HG03354 (cell line): ENCODE results near the gene NR1D2.
A peak's percentile ranks its signal among the peaks of the same experiment; 100 is the strongest.

Experiments used
- ATAC-seq: cut with Tn5 transposase; IDR thresholded peaks from one replicate; pipeline ENCODE4 v1.9.1; 2021; ENCODE audit warnings: mild to moderate bottlenecking; ENCODE audit not compliant: unreplicated experiment, poor library complexity, severe bottlenecking

The NR1D2 gene

DNA sequence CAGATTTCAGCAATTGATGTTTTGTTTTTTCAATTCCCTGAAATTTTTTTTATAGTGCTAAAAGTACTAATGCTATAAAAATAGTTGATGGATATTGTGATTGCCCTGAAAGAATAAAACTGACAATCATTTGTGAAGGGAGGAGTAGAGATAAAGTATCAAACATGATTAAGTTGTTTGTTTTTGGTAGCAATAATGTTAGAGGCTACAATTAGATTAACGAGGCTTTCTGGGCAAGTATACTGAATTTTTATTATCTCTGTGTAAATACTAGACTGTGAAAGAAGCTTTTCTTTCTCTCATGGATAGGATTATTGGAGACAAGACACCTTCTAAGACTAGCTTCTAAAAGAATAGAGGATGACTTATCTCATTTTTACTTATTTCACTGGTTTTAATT lies 15.6 kb downstream of the NR1D2 start:
- no peak for ATAC-seq

DNA sequence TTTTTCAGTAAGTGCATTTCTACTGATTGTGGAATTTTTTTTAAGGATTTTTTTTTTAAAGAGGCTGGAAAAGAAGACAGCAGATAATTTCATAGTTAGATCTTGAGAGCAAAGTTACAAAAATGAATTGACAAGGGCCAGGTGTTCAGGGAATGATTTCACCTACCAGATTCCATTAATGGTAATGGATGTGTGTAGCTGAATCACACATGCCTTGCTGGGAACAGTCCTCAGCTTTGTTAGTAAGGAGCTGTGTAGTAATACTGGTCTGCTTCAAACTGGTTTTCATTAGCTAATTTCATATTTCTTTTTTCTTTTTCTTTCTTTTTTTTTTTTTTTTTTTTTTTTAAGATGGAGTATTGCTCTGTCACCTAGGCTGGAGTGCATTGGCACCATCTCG lies 16.0 kb downstream of the NR1D2 start:
- ATAC-seq: no peak

DNA sequence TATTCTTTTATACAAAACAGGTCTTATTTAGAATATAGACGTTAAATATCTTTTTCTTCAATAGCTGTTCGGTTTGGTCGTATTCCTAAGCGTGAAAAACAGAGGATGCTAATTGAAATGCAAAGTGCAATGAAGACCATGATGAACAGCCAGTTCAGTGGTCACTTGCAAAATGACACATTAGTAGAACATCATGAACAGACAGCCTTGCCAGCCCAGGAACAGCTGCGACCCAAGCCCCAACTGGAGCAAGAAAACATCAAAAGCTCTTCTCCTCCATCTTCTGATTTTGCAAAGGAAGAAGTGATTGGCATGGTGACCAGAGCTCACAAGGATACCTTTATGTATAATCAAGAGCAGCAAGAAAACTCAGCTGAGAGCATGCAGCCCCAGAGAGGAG lies 16.8 kb downstream of the NR1D2 start:
- ATAC-seq: no peak

DNA sequence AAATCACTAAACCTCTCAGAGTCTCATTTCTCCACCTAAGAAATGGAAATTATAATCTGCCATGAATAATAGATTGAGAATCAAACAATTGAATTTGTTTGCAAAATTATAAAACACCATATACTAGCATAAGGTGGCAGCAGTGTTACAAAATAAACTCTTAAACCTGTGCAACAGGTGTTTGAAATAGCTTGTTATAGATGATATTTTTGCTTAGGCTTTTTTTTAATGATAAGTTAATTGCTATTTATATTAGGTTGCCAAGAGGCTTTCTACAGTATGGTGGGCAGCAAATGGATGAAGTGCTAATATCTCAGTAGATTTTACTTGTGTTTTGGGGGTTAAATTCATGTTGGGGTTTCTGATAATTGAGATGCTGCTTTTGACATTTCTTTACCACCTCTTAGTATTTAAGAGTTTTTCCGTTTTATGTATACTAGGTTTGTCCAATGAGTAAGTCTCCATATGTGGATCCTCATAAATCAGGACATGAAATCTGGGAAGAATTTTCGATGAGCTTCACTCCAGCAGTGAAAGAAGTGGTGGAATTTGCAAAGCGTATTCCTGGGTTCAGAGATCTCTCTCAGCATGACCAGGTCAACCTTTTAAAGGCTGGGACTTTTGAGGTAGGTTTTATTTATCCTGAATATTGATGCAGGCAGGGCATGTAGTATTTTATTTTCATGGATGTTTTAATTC lies 19.6 kb downstream of the NR1D2 start:
- no peak for ATAC-seq

DNA sequence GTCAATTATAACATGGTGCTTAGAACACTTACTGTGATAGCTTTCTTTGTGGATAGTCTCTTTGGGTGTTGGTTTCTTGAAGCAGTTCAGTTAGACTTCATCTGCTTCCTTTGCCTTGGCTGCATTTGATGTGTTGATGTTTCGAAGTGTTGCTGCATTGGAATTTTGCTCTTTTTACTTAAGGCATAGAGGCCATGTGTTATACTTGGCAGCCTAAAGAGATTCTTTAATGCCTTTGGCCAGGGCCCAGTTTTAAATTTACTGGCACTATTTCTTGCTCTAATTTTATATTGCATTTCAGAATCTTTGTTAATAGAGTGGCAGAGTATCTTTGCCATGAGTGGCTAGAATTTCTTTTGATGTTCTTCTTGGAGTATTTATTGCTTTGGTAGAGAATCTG lies 21.2 kb downstream of the NR1D2 start:
- no peak for ATAC-seq

DNA sequence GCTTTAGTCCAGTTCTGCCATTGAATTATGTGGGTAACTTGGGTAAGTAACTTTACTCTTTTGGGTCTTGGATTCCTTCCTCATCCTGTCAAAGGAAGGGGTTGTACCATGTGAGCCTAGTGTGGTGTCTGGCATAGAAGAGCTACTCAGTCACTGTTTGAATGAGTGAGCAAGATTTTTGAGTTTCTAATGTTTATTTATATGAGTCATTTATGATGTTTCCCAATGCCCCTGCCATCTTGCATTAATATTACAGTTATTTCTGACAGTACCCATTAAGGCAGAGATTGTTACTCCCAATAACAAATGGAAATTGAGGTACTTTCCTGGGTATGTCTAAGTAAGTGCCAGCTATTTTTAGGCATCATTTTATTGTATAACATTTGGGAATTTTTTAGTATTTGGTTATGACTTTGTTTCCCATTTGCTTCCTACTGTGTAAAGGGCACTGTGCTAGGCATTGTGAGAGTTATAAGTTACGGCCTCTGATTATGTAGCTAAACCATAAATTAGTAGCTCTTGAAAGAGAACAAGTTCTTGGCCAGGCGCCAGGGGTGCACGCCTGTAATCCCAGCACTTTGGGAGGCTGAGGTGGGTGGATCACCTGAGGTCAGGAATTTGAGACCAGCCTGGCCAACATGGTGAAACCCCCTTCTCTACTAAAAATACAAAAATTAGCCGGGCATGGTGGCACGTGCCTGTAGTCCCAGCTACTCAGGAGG lies 23.5 kb downstream of the NR1D2 start:
- ATAC-seq: no peak

DNA sequence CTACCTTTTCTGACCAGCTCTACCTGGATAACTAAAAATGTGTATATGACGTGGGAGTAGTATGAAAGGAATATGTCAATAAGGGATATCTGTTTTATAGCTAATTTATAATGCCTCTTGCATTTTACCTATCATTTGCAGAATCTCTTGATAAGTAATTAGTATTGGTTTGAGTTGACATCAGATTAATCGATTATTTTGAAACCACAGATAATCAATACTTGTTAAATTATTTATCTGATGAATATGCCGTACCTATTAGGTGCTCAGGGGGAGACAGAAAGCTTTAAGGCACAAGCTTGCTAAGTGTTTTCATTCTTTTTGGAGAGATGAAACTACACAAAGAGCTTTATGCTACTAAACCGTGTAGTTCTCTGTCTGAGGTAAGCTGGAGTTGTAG lies 24.3 kb downstream of the NR1D2 start:
- no peak for ATAC-seq

DNA sequence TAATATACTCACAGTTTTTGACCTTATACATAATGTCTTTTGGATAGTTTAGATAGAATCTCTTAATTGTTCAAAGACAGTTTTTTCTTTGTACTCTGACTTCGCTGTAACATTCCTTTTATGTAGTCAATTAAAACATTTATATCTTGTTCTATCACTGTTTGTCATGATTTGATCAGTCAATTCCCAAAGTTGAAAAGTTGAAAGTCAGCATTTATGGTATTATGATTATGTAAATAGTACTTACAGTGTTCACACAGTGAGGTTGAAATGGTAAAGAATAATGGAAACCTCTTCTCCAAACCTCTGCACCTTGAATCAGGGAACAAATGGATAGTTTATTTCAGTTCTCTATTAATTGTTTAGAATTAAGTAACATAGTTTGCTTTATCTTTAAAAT lies 26.6 kb downstream of the NR1D2 start:
- no peak for ATAC-seq

DNA sequence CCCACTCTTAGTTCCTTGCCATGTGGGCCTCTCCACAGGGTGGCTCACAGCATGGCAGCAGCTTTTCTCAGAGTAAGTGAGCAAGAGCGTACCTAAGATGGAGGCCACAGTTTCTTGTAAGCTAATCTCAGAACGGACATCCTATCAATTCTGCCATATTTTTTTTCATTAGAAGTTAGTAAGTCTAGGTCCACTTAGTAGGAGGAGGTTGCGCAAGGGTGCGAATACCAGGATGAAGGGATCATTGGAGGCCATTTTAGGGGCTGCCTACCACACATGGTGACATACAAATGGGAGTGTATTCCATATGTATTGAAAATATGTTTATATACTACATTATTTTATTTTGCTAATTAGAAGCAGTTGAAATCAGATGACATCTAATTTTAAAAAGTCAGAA lies 31.5 kb downstream of the NR1D2 start:
- ATAC-seq: no peak

DNA sequence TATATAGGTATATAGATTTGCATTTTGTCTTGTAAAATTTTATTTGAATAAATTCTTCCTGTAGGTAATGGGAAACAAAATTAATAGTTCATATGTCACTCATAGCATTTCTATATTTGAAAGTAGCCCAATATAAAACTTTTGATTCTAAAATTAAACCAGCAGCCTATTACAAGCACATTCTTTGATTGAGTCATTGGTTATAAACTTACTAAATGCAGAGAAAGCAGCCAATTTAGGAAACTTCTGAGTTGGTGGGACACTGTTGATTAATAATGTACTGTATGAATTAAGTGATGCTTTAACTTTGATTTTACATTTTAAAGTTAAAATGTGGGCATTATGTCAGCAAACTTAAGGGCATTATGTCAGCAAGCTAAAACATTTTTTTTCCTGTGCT lies 34.5 kb downstream of the NR1D2 start:
- ATAC-seq: no peak

DNA sequence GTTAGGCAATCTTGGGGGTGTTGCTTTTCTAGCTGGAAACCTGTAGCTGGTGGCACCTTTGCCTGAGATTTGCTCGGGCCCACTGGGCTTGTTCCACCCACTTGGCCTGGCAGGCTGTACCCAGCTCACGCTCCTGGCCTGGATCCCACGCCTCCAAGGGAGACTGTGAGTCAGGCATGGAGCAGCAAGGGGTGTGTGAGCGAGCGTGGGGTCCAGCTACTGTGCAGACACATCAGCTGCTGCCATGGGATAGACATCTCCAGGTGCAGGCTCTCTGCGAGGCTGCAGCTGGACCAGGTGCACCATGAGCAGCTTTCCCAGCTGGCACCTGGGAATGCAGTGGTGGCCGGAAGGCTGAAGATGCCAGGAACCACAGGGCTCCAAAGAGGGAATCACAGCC lies 36.0 kb downstream of the NR1D2 start:
- ATAC-seq: no peak

DNA sequence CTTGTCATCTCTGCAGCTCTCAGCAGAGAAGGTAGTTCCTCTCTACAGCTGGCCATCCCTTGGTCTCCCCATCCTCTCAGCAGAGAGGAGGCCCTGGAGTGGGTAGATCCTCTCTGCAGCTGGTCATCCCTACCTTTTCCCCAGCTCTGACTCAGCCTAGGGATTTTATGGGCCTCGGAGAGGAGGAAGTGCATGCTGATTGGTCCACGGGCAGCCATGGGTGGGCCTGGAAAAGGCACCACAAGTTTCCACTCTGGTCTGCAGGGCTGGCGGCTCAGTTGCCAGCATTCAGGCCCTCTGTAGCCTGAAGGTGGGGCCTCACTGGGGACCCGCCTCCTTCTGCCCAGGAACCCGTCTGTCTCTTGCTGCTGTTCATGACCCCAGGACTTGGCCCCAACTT lies 36.9 kb downstream of the NR1D2 start:
- no peak for ATAC-seq

DNA sequence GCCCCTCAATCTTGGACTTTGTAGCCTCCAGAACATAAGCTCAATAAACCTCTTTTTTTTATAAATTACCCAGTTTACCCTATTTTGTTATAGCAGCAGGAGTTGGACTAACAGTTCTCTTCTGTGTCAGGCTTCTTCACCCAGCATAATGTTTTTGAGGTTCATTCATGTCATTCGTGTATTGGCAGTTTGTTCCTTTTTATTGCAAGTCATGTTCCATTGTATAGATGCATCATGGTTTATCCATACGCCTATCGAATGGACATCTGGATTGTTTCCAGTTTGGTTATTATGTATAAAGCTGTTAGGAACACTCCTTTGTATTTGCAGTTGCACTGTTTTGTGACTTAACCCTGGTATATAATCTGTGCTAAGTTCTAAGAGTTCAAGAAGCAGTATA lies 39.8 kb downstream of the NR1D2 start:
- no peak for ATAC-seq

DNA sequence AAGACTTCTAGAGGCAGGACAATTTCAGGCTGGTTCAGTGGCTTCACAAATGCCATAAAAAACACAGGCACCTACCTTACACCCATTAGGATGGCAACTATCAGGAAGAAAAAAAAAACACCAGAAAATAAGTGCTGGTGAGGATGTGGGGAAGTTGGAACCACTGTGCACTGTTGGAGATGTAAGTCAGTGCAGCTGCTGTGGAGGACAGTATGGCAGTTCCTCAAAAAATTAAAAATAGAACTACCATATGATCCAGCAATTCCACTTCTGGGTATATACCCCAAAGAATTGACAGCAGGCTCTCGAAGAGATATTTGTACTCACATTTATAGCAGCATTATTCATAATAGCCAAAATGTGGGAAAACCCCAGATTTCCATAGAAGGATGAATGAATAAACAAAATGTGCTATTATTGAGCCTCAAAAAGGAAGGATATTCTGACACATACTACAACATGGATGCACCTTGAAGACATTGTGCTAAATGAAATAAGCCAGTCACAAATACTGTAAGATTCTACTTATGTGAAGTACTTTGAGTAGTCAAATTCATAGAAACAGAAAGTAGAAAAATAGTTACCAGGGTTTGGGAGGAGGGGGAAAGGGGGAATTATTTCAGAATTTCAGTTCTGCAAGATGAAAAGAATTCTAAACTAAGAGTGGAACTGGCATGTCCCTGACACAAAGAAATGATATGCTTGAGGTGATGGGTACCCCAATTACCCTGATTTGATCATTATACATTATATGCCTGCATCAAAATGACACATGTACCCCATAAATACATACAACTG lies 40.9 kb downstream of the NR1D2 start:
- ATAC-seq: no peak

DNA sequence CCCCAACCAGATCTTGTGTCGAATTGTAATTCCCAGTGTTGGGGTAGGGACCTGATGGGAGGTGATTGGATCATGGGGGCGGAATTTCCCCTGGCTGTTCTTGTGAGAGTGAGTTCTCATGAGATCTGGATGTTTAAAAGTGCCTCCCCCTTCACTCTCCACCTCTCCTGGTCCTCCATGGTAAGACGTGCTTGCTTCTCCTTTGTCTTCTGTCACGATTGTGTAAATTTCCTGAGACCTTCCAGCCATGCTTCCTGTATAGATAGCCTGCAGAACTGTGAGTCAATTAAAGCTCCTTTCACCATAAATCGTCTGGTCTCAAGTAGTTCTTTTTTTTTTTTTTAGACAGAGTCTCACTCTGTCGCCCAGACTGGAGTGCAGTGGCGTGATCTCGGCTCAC lies 42.3 kb downstream of the NR1D2 start:
- no peak for ATAC-seq

DNA sequence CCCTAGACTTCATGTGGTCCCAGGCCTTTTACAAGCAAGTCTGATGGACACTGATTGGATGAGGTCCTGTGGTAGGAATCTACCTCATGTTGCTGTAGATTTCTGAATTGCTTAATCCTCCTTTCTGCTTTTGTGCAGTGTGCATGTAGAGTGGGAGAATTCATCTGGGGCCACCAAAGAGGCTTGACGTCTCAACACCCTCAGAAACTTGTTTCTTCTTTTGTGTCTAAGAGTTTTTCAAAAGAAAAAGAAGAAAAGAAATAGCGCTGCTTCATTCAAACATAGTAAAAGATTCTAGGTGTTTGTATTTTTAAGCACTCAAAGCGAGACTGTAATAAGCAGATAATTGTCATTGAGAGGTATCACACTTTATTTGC lies 46.2 kb downstream of the NR1D2 start:
- ATAC-seq: no peak

DNA sequence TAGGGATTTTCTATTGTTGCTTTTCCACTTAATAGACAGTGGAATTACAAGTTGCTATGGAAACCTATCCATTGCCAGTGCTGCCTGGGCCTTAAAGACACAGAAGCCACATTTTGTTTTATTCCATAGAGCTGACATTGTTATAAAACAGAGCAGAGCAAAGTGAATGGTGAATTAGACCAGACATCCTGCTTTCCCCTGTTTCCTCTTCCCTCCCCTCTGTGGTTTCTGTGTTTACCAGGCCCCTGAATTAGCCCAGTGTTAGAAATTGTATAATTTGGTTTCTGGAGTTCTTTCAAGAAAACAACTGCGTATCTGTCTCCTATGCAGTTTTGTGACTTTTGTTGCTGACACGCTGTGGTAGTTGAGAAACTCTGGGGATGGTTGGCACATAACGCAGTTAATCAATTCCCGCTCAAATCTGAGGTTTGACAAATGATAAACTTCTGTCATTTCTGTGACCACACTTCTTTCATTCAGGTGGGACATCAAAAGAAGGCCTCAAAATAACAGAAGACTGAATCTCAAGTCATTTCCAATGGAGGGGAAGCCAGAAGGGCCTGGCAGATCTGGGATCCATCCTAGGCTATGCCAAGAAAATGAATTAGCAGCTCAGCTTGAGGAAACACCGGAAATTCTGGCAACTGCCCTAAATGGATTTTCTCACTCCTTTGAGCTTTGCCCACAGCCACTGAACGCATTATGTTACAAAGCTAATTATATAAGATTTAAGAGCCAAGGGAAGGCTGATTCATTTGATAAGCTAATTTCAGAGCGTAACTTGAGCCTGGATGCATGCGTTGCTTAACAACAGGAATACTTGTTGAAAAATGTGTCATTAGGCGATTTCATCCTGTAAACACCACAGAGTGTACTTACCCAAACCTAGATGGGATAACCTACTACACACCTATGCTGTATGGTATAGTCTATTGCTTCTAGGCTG lies 46.9 kb downstream of the NR1D2 start:
- ATAC-seq: peak; percentile 55

DNA sequence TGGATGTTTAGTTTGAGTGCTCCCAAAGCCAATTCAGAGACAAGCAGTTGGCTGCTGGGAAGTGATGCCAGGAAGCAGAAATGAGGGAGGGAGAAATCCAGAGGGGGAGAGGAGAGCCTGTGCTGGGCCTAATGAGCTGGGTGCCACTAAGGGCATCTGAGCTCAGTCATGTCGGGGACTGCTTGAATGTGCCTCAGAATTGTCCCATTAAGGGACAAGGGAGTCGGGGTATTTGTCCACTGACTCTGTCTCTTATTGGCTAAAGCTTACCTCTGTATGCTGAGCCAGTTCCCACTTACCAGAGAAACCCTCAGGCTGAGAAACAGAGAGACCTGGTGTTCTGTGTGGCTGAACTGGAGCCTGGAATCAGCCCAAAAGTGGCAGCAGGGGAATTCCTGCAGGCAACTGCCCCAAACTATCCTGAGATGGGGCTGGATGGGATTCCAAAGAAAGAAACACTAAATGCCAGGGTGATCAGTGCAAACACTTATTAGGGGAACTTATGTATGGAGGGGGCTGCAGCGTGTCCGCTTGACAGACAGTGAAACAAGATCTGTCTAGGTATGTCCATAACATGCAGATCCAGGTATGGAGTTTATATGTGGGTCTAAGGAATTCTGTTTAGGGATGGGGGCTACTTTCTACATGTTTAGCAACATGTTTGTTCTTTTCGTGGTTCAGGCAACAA lies 48.6 kb downstream of the NR1D2 start:
- no peak for ATAC-seq

DNA sequence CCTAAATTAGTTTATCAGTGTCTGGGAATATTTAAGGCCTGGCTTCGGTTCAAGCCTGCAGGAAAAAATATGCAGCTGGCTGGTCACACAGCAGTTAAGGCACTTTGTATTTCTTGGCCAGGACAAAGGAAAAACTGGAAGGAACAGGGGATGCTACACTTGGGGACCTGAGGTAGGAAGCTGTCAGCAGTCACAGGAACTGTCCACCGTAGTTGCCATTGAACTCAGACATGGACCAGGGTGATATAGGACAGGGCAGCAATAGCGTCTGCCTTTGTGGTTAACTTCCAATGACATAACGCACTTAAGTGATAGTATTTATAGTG lies 49.1 kb downstream of the NR1D2 start:
- no peak for ATAC-seq

DNA sequence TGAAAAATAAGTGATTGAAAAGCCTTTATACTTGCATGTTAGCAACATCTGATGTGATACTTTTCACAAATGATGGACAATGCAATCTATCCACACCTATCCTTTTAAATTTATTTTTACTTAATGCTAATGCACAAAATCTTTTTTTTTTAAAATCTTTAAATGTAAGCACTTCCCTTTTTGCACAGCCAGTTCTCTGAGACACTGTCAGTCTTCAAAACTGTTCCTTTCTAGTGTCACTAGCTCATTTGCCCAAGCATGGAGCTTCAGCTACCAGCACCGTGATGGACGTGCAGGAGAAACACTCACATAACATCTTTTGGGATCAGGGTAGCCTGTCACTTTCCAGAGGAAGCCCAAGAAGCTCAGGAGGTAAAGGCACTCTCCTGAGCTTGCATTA lies 50.1 kb downstream of the NR1D2 start:
- no peak for ATAC-seq
